HG03432 (cell line): ENCODE measurements around the gene ZBED5.

Source experiments
- ATAC-seq: cut with Tn5 transposase; IDR thresholded peaks from one replicate; pipeline ENCODE4 v1.9.1; 2021; ENCODE audit warnings: mild to moderate bottlenecking, moderate library complexity; ENCODE audit not compliant: unreplicated experiment

ZBED5 gene

GRCh38 chr11:10881892-10882291 is 24.0 kb upstream of the ZBED5 start:
- ATAC-seq: no peak

- ATAC-seq: no peak
Measured at GRCh38 chr11:10878408-10879214, 20.8 kb upstream of the ZBED5 start.

- no peak for ATAC-seq
Measured at GRCh38 chr11:10876158-10876557, 18.3 kb upstream of the ZBED5 start.

- ATAC-seq: no peak
Measured at GRCh38 chr11:10875430-10876021, 17.7 kb upstream of the ZBED5 start.

- no peak for ATAC-seq
Measured at GRCh38 chr11:10872097-10872496, 14.2 kb upstream of the ZBED5 start.

- no peak for ATAC-seq
Measured at GRCh38 chr11:10868352-10868751, 10.5 kb upstream of the ZBED5 start.

GRCh38 chr11:10866893-10867331 is 9.1 kb upstream of the ZBED5 start:
- ATAC-seq: no peak

- no peak for ATAC-seq
Measured at GRCh38 chr11:10865837-10866270, 8.0 kb upstream of the ZBED5 start.

GRCh38 chr11:10864688-10865087 is 6.8 kb upstream of the ZBED5 start:
- no peak for ATAC-seq

GRCh38 chr11:10862446-10862845 is 4.6 kb upstream of the ZBED5 start:
- ATAC-seq: no peak

- no peak for ATAC-seq
Measured at GRCh38 chr11:10861799-10862198, 3.9 kb upstream of the ZBED5 start.

GRCh38 chr11:10861047-10861446 is 3.2 kb upstream of the ZBED5 start:
- ATAC-seq: no peak

- peak; percentile 25 for ATAC-seq
Measured at GRCh38 chr11:10858439-10859325, 829 bp upstream of the ZBED5 start.

GRCh38 chr11:10857459-10857708 is 469 bp downstream of the ZBED5 start:
- peak; percentile 19 for ATAC-seq

- peak; percentile 2 for ATAC-seq
Measured at GRCh38 chr11:10856689-10857458, 979 bp downstream of the ZBED5 start.

GRCh38 chr11:10855295-10855694 is 2.6 kb downstream of the ZBED5 start:
- ATAC-seq: no peak

GRCh38 chr11:10847960-10848860 is 9.6 kb downstream of the ZBED5 start:
- no peak for ATAC-seq

GRCh38 chr11:10846660-10847059 is 11.2 kb downstream of the ZBED5 start:
- no peak for ATAC-seq

- no peak for ATAC-seq
Measured at GRCh38 chr11:10845589-10845988, 12.3 kb downstream of the ZBED5 start.

GRCh38 chr11:10844796-10845195 is 13.1 kb downstream of the ZBED5 start:
- ATAC-seq: no peak
